Glutamatergic neuron (in vitro differentiated cells): ENCODE data around the gene SECISBP2. TPM values are rescaled to one million over a fixed set of nuclear protein-coding genes. Genes with fewer than 3 reads are reported as not detected.

ENCODE experiments used
- DNase-seq: peaks from one replicate; pipeline ENCODE4 v3.0.0; 2022
- H3K27ac Mint-ChIP-seq: one replicate; pipeline ENCODE4 v1.8.0; 2020; ENCODE audit warnings: mild to moderate bottlenecking, mixed read lengths, inconsistent platforms; ENCODE audit not compliant: unreplicated experiment
- H3K27me3 Mint-ChIP-seq: one replicate; pipeline ENCODE4 v1.8.0; 2020; ENCODE audit warnings: mild to moderate bottlenecking, moderate library complexity, mixed read lengths, inconsistent platforms; ENCODE audit not compliant: unreplicated experiment
- H3K36me3 Mint-ChIP-seq: one replicate; pipeline ENCODE4 v1.8.0; 2020; ENCODE audit warnings: mild to moderate bottlenecking, mixed read lengths, inconsistent platforms; ENCODE audit not compliant: unreplicated experiment
- H3K4me1 Mint-ChIP-seq: one replicate; pipeline ENCODE4 v1.8.0; 2020; ENCODE audit warnings: mild to moderate bottlenecking, low read depth, mixed read lengths, inconsistent platforms; ENCODE audit not compliant: unreplicated experiment
- H3K4me3 Mint-ChIP-seq: one replicate; pipeline ENCODE4 v1.8.0; 2020; ENCODE audit warnings: mild to moderate bottlenecking, mixed read lengths, inconsistent platforms; ENCODE audit not compliant: unreplicated experiment
- H3K9me3 Mint-ChIP-seq: one replicate; pipeline ENCODE4 v1.8.0; 2020; ENCODE audit warnings: mild to moderate bottlenecking, moderate library complexity, mixed read lengths, inconsistent platforms; ENCODE audit not compliant: unreplicated experiment
- CTCF ChIP-seq: fragments of 200-600 bp; sonication (generic); IDR thresholded peaks from one replicate; pipeline ENCODE4 v1.5.0; 2021; ENCODE audit not compliant: partially characterized antibody, unreplicated experiment
- total RNA-seq: library from RNA; stranded (reverse); fragmentation: NEBNext Ultra II Directional; extraction: Animal tissue kit (Norgen Biotek cat#: 25700); gene quantifications from one replicate; pipeline ENCODE4 v1.2.1, GENCODE V29; 2021; ENCODE audit not compliant: unreplicated experiment

Gene SECISBP2
- total RNA-seq, 1 donor from 2014 or later = 86.4 TPM

- peaks cover 26% of the 10 kb centered on the region for H3K4me1 Mint-ChIP-seq
- DNase-seq = no peak
- peaks cover 15% of the 10 kb centered on the region for H3K27me3 Mint-ChIP-seq
- H3K9me3 Mint-ChIP-seq = peaks cover 25% of the 10 kb centered on the region
- peak overlapping the region; percentile 58 for H3K4me3 Mint-ChIP-seq
- H3K27ac Mint-ChIP-seq = peak overlapping the region; percentile 82
- H3K36me3 Mint-ChIP-seq = peaks cover 23% of the 10 kb centered on the region
- TF ChIP-seq CTCF = no peak
Measured at GRCh38 chr9:89376741-89377351, 58.5 kb downstream of the SECISBP2 start.

GRCh38 chr9:89377411-89377810, 59.1 kb downstream of the SECISBP2 start:
- Mint-ChIP-seq H3K36me3 (peaks cover 23% of the 10 kb centered on the region), H3K27ac (peak overlapping the region; percentile 82)
- TF ChIP-seq CTCF = no peak

GRCh38 chr9:89378541-89378940, 60.2 kb downstream of the SECISBP2 start:
- DNase-seq = no peak
- Mint-ChIP-seq H3K4me3 (no peak overlapping the region), H3K27ac (peak overlapping the region; percentile 82), H3K36me3 (peaks cover 29% of the 10 kb centered on the region), H3K27me3 (peaks cover 16% of the 10 kb centered on the region), H3K9me3 (peaks cover 35% of the 10 kb centered on the region), H3K4me1 (peaks cover 26% of the 10 kb centered on the region)
- no peak for TF ChIP-seq CTCF

More at GRCh38 chr9:89377411-89377810, 59.1 kb downstream of the SECISBP2 start:
- peak overlapping the region; percentile 58 for H3K4me3 Mint-ChIP-seq
- H3K27me3 Mint-ChIP-seq = peaks cover 15% of the 10 kb centered on the region
- DNase-seq = no peak
- peaks cover 28% of the 10 kb centered on the region for H3K9me3 Mint-ChIP-seq
- peaks cover 26% of the 10 kb centered on the region for H3K4me1 Mint-ChIP-seq

- peaks cover 29% of the 10 kb centered on the region for H3K36me3 Mint-ChIP-seq
Measured at GRCh38 chr9:89379031-89379430, 60.7 kb downstream of the SECISBP2 start.

More at GRCh38 chr9:89379031-89379430, 60.7 kb downstream of the SECISBP2 start:
- Mint-ChIP-seq H3K4me1 (peaks cover 26% of the 10 kb centered on the region), H3K27me3 (peaks cover 16% of the 10 kb centered on the region), H3K27ac (no peak overlapping the region), H3K9me3 (peaks cover 33% of the 10 kb centered on the region), H3K4me3 (no peak overlapping the region)
- TF ChIP-seq CTCF = no peak
- DNase-seq = no peak
